Measurements from ENCODE around the gene CRYZ. TPM values are rescaled to one million over a fixed set of nuclear protein-coding genes. Genes with fewer than 3 reads are reported as not detected.
A peak's percentile ranks its signal among the peaks of the same experiment; 100 is the strongest.

Gene CRYZ
- total RNA-seq, 4 donors from 2014 or later: 22.3 to 32.6 (median 27.7) TPM

- intact Hi-C loops (cut with DNase I): no loop called here
- no peak for DNase-seq
- WGBS, 2 donors: 2 to 3% methylated on average over 2 of the region's 2 CpGs
- H3K9me3 ChIP-seq: no peaks in the 10 kb centered on the region
- TF ChIP-seq CTCF (IDR thresholded peaks at IDR 0.05) (no peak), POLR2A (IDR thresholded peaks at IDR 0.05) (no peak)
- H3K27me3 ChIP-seq: no peaks in the 10 kb centered on the region
- H3K27ac ChIP-seq: no peak overlapping the region
- H3K4me1 ChIP-seq: no peaks in the 10 kb centered on the region
- no peaks in the 10 kb centered on the region for H3K36me3 ChIP-seq
- no peak overlapping the region for H3K4me3 ChIP-seq
Measured at GRCh38 chr1:74690364-74690696, 42.5 kb downstream of the CRYZ start.

- H3K27ac ChIP-seq: no peak overlapping the region
- no peaks in the 10 kb centered on the region for H3K27me3 ChIP-seq
- no peak overlapping the region for H3K4me3 ChIP-seq
- 20% methylated on average over 5 of the region's 5 CpGs for WGBS, 2 donors
- no peak for DNase-seq
- intact Hi-C loops (cut with DNase I): no loop called here
- peak; percentile 66 to 79 (median 74) for TF ChIP-seq CTCF (IDR thresholded peaks at IDR 0.05)
- TF ChIP-seq POLR2A (IDR thresholded peaks at IDR 0.05): no peak
- H3K4me1 ChIP-seq: no peaks in the 10 kb centered on the region
- no peaks in the 10 kb centered on the region for H3K36me3 ChIP-seq
- no peaks in the 10 kb centered on the region for H3K9me3 ChIP-seq
Measured at GRCh38 chr1:74689621-74690363, 43.1 kb downstream of the CRYZ start.

DNA sequence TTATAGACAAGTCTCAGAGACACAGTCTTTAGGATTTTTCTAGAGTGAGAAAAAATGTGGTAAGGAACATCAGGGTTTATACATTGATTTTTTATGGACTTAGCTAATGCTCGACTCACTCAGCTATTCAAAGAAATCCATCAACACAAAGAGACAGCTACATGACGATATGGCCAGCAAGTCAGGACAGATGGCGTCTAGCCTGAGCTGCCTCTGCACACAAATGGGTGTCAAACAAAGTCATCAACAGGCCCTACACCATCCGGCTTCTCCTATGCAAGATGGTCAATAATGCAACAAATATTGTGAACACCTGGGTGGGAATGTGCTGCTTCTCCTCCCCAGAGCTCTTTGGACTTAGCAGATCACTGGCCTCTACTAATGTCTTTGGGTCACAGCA is 45.9 kb downstream of the CRYZ start:
- no peaks in the 10 kb centered on the region for H3K36me3 ChIP-seq
- no peak for DNase-seq
- no peak overlapping the region for H3K4me3 ChIP-seq
- H3K27me3 ChIP-seq: no peaks in the 10 kb centered on the region
- H3K4me1 ChIP-seq: no peaks in the 10 kb centered on the region
- H3K9me3 ChIP-seq: no peaks in the 10 kb centered on the region
- no peak overlapping the region for H3K27ac ChIP-seq
- no peak for TF ChIP-seq POLR2A (IDR thresholded peaks at IDR 0.05)
- TF ChIP-seq CTCF (IDR thresholded peaks at IDR 0.05): no peak
- intact Hi-C loops (cut with DNase I): no loop called here
- WGBS, 2 donors: 35 to 59% methylated on average over 4 of the region's 4 CpGs

- no peak for DNase-seq
- WGBS, 2 donors: 84 to 94% methylated on average over 2 of the region's 2 CpGs
- intact Hi-C loops (cut with DNase I): no loop called here
- no peaks in the 10 kb centered on the region for H3K9me3 ChIP-seq
- H3K4me1 ChIP-seq: no peaks in the 10 kb centered on the region
- no peaks in the 10 kb centered on the region for H3K36me3 ChIP-seq
- no peak for TF ChIP-seq CTCF (IDR thresholded peaks at IDR 0.05)
- no peak for TF ChIP-seq POLR2A (IDR thresholded peaks at IDR 0.05)
- H3K27me3 ChIP-seq: no peaks in the 10 kb centered on the region
- no peak overlapping the region for H3K4me3 ChIP-seq
- no peak overlapping the region for H3K27ac ChIP-seq
Measured at GRCh38 chr1:74684301-74684700, 48.5 kb downstream of the CRYZ start.

DNA sequence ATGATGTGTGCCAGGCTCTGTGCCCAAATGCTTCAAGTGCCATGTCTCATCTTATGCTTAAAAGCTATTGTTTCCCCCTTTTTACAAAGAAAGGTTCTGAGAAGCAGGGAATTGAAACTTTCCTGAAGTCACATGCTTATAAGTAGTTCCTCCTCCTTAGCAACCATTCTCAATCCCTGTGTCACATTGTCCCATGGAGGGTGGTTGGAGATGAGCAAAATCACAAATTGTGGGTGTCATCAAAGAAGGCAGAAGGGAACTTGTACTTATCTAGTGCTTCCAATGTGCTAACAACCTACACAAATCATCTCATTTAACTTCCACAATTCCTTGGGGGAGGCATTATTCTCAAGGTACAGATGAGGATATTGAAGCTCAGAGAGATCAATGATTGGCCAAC is 49.2 kb downstream of the CRYZ start:
- Histone ChIP-seq H3K36me3 (no peaks in the 10 kb centered on the region), H3K27ac (no peak overlapping the region), H3K27me3 (no peaks in the 10 kb centered on the region), H3K4me1 (no peaks in the 10 kb centered on the region), H3K9me3 (no peaks in the 10 kb centered on the region), H3K4me3 (no peak overlapping the region)
- TF ChIP-seq POLR2A (IDR thresholded peaks at IDR 0.05) (no peak), CTCF (IDR thresholded peaks at IDR 0.05) (no peak)
- no peak for DNase-seq
- intact Hi-C loops (cut with DNase I): no loop called here
